ENCODE measurements around the gene ENTREP1. TPM values are rescaled to one million over a fixed set of nuclear protein-coding genes. Genes with fewer than 3 reads are reported as not detected.

Gene ENTREP1
- total and polyA plus RNA-seq, 2 of the 4 experiments (the other 2 are of a cell fraction): not detected

DNA sequence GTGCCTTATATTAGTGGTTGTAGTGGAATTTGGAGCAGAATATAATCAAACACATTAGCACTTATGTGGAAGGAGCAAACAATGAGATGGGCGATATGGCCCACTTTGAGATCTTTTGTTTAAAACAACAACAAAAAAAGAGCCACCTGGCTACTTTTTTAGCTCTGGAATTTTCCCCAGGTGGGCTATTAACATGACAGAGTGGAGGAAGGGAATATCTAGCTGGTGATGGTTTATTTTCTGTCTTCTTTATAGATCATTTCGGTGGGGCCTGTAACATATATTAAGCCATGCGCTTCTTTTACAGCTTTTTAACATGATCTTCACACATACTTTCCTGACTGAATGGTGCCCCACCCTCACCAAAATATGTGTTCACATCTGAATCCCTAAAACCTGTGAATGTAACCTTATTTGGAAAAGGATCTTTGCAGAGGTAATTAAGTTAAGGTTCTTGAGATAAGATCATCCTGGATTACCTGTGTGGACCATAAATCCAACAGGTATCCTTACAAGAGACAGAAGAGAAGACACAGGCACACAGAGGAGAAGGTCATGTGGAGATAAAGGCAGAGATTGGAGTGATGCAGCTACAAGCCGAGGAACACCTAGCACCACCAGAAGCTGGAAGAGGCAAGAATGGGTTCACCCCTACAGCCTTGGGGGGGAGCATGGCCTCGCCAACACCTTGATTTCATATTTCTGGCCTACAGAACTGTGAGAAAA, 16.6 kb upstream of the ENTREP1 start:
- DNase-seq (no peak), ATAC-seq (ENCODE audit: low read depth) (no peak)
- Histone ChIP-seq H4K91ac (ENCODE audit: insufficient read depth, low read depth, low read length) (no peak overlapping the region), H3K56ac (ENCODE audit: extremely low read depth, insufficient read depth, low read length) (no peak overlapping the region), H4K5ac (ENCODE audit: low read depth, low read length) (no peak overlapping the region), H2BK20ac (ENCODE audit: low read depth, low read length) (no peak overlapping the region), H4K8ac (ENCODE audit: low read depth in 2 of 2, low read length in 2 of 2) (no peak overlapping the region), H2AK9ac (replicated peaks; ENCODE audit: low read depth, low read length, poor library complexity) (no peak overlapping the region), H3K27me3 (ENCODE audit: control insufficient read depth, insufficient read depth, low read length) (peaks cover 3% of the 10 kb centered on the region), H2AK5ac (ENCODE audit: low read depth, low read length) (no peak overlapping the region), H3K4me2 (ENCODE audit: low read depth, low read length) (no peak overlapping the region), H4K20me1 (ENCODE audit: insufficient read depth, low read length) (no peaks in the 10 kb centered on the region), H3K4me1 (ENCODE audit: control insufficient read depth, insufficient read depth, low read length) (peaks cover 2% of the 10 kb centered on the region; the same call in 1 of the 2 replicates), H3K23ac (ENCODE audit: low read depth, low read length) (no peak overlapping the region), H3K4me3 (ENCODE audit: insufficient read depth, low read depth, low read length) (no peak overlapping the region), H3K4ac (ENCODE audit: low read depth, low read length) (no peak overlapping the region), H3K9ac (ENCODE audit: low read depth, low read length) (no peak overlapping the region), H3K9me3 (ENCODE audit: control insufficient read depth, insufficient read depth, low read length) (peaks cover 2% of the 10 kb centered on the region; the same call in 1 of the 2 replicates), H3K9me1 (ENCODE audit: insufficient read depth, low read length) (no peaks in the 10 kb centered on the region), H3K27ac (ENCODE audit: insufficient read depth, low read length) (no peak overlapping the region), H3K18ac (ENCODE audit: low read depth, low read length) (no peak overlapping the region), H2AFZ (replicated peaks; ENCODE audit: low read length, poor library complexity) (no peak overlapping the region), H2BK5ac (ENCODE audit: low read depth, low read length, poor library complexity, severe bottlenecking) (no peak overlapping the region), H2BK120ac (ENCODE audit: low read depth, low read length) (no peak overlapping the region), H3K14ac (replicated peaks; ENCODE audit: low read depth, low read length) (no peak overlapping the region), H3K36me3 (ENCODE audit: control insufficient read depth, insufficient read depth, low read length) (no peaks in the 10 kb centered on the region), H3K79me1 (ENCODE audit: low read depth in 1 of 2, low read length in 2 of 2) (no peaks in the 10 kb centered on the region), H2BK15ac (ENCODE audit: low read depth, low read length) (no peak overlapping the region)
- intact Hi-C loops (cut with micrococcal nuclease): no loop called here
- TF ChIP-seq CHD1 (IDR thresholded peaks at IDR 0.05; ENCODE audit: low read depth, low read length): no peak
- TF ChIP-seq FOS (IDR thresholded peaks at IDR 0.05; ENCODE audit: low read depth, low read length): no peak
- in situ Hi-C loops (cut with MboI; ENCODE audit: low sequenced_read_pairs): no loop called here
- POLR2A ChIA-PET (ENCODE audit: unreplicated experiment): no interaction called here
- no CpG with 5 or more reads among the region's 5 CpGs for WGBS, 2 experiments (ENCODE audit: extremely low coverage in 2 of 2, insufficient read length in 1 of 2)
- dilution Hi-C loops (cut with HindIII; ENCODE audit: low sequenced_read_pairs, unreplicated experiment): no loop called here
- CTCF ChIA-PET: no interaction called here
- no TSS peak for BruUV-seq (replicated peaks)

All from IMR-90 (cell line).